ENCODE measurements around the gene BANK1. TPM values are rescaled to one million over a fixed set of nuclear protein-coding genes. Genes with fewer than 3 reads are reported as not detected.
A peak's percentile ranks its signal among the peaks of the same experiment; 100 is the strongest.

The BANK1 gene
- total RNA-seq, 1 experiment from 2014 or later = 52.6 TPM

GRCh38 chr4:101818362-101818761 lies 27.8 kb downstream of the BANK1 start:
- DNase-seq = no peak
- Histone ChIP-seq H2AFZ (ENCODE audit: low read length) (no peak overlapping the region), H3K4me3 (ENCODE audit: low read length) (no peak overlapping the region), H3K27me3 (ENCODE audit: low read length) (no peaks in the 10 kb centered on the region), H3K4me2 (ENCODE audit: low read depth, low read length, poor library complexity, severe bottlenecking) (no peak overlapping the region), H3K27ac (ENCODE audit: low read length) (no peak overlapping the region), H4K20me1 (ENCODE audit: insufficient read depth, low read depth, low read length) (no peaks in the 10 kb centered on the region), H3K9me3 (ENCODE audit: low read length) (no peaks in the 10 kb centered on the region), H3K4me1 (ENCODE audit: low read length) (peaks cover 26% of the 10 kb centered on the region), H3K9ac (ENCODE audit: low read length) (no peak overlapping the region), H3K36me3 (ENCODE audit: insufficient read depth, low read length) (no peaks in the 10 kb centered on the region), H3K9me2 (replicated peaks; ENCODE audit: insufficient read depth, low read length) (no peaks in the 10 kb centered on the region), H3K79me2 (ENCODE audit: low read length) (peaks cover 85% of the 10 kb centered on the region)

DNA sequence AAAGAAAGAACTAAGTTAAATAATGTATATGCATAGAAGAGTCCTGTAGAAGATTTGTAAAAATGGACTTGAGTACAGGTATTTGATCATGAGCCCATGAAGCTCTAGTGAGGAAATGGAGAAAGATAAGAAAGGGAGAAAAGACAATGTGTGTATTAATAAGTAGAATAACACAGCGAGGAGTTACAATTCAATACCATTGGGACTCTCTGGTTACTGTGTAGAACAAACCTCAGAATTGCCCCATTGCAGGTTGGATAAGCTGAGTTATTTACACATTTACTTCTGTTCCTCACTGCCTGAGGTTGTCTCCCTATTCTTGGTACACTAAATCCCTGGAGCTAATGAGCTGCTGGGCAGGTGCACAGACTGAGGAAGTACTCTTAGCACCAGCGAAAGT lies 33.3 kb downstream of the BANK1 start:
- no peak for DNase-seq
- Histone ChIP-seq H3K9me2 (replicated peaks; ENCODE audit: insufficient read depth, low read length) (no peaks in the 10 kb centered on the region), H3K27ac (ENCODE audit: low read length) (peak overlapping the region; percentile 45), H3K4me3 (ENCODE audit: low read length) (no peak overlapping the region), H3K9me3 (ENCODE audit: low read length) (no peaks in the 10 kb centered on the region), H2AFZ (ENCODE audit: low read length) (no peak overlapping the region), H3K79me2 (ENCODE audit: low read length) (peaks cover 84% of the 10 kb centered on the region), H3K36me3 (ENCODE audit: insufficient read depth, low read length) (no peaks in the 10 kb centered on the region), H4K20me1 (ENCODE audit: insufficient read depth, low read depth, low read length) (no peaks in the 10 kb centered on the region), H3K27me3 (ENCODE audit: low read length) (no peaks in the 10 kb centered on the region), H3K4me2 (ENCODE audit: low read depth, low read length, poor library complexity, severe bottlenecking) (peak overlapping the region; percentile 22), H3K9ac (ENCODE audit: low read length) (no peak overlapping the region), H3K4me1 (ENCODE audit: low read length) (peaks cover 29% of the 10 kb centered on the region)

GRCh38 chr4:101824500-101824899 lies 34.0 kb downstream of the BANK1 start:
- H3K36me3 ChIP-seq (ENCODE audit: insufficient read depth, low read length) = no peaks in the 10 kb centered on the region
- no peak overlapping the region for H3K9ac ChIP-seq (ENCODE audit: low read length)
- no peaks in the 10 kb centered on the region for H3K27me3 ChIP-seq (ENCODE audit: low read length)
- no peaks in the 10 kb centered on the region for H4K20me1 ChIP-seq (ENCODE audit: insufficient read depth, low read depth, low read length)
- peak overlapping the region; percentile 22 for H3K4me2 ChIP-seq (ENCODE audit: low read depth, low read length, poor library complexity, severe bottlenecking)
- H2AFZ ChIP-seq (ENCODE audit: low read length) = no peak overlapping the region
- H3K9me2 ChIP-seq (replicated peaks; ENCODE audit: insufficient read depth, low read length) = no peaks in the 10 kb centered on the region
- H3K4me3 ChIP-seq (ENCODE audit: low read length) = no peak overlapping the region
- no peaks in the 10 kb centered on the region for H3K9me3 ChIP-seq (ENCODE audit: low read length)
- DNase-seq = no peak
- peak overlapping the region; percentile 45; the same call in 1 of the 2 replicates for H3K27ac ChIP-seq (ENCODE audit: low read length)
- peaks cover 29% of the 10 kb centered on the region for H3K4me1 ChIP-seq (ENCODE audit: low read length)
- peaks cover 81% of the 10 kb centered on the region for H3K79me2 ChIP-seq (ENCODE audit: low read length)

- H3K4me2 ChIP-seq (ENCODE audit: low read depth, low read length, poor library complexity, severe bottlenecking) = no peak overlapping the region
- H3K4me3 ChIP-seq (ENCODE audit: low read length) = no peak overlapping the region
- H3K9me2 ChIP-seq (replicated peaks; ENCODE audit: insufficient read depth, low read length) = no peaks in the 10 kb centered on the region
These were observed 35.4 kb downstream of the BANK1 start for GRCh38 chr4:101825953-101826352.

DNA sequence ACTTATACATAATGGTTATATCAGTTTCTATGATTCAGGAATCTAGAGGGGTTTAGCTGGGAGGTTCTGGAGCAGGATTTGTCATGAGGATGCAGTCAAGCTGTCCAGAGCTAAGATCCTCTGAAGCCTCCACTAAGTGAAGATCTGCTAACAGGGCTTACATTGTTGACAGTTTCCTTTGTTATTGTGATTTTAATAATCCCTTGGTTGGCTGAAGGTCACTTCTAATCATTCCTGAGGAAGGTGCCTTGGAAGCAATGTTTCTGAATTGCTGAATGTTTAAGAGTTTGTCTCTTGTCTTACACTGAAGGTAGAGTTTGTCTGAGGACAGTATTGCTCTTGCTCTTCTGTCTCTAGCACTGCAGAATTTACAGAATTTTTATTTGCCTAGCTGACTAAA lies 41.3 kb downstream of the BANK1 start:
- peak overlapping the region; percentile 57 for H3K4me2 ChIP-seq (ENCODE audit: low read depth, low read length, poor library complexity, severe bottlenecking)
- no peaks in the 10 kb centered on the region for H3K9me2 ChIP-seq (replicated peaks; ENCODE audit: insufficient read depth, low read length)
- H3K4me3 ChIP-seq (ENCODE audit: low read length) = peak overlapping the region; percentile 11; the same call in 1 of the 2 replicates
- H3K4me1 ChIP-seq (ENCODE audit: low read length) = peaks cover 39% of the 10 kb centered on the region
- 0 out of 2 replicates have a peak, but pooled peaks cover 6% of the 10 kb centered on the region for H3K36me3 ChIP-seq (ENCODE audit: insufficient read depth, low read length)
- H3K27ac ChIP-seq (ENCODE audit: low read length) = peak overlapping the region; percentile 54
- H2AFZ ChIP-seq (ENCODE audit: low read length) = no peak overlapping the region
- H3K27me3 ChIP-seq (ENCODE audit: low read length) = no peaks in the 10 kb centered on the region
- H3K9me3 ChIP-seq (ENCODE audit: low read length) = no peaks in the 10 kb centered on the region
- no peaks in the 10 kb centered on the region for H4K20me1 ChIP-seq (ENCODE audit: insufficient read depth, low read depth, low read length)
- peaks cover 68% of the 10 kb centered on the region for H3K79me2 ChIP-seq (ENCODE audit: low read length)
- peak overlapping the region; percentile 9 for H3K9ac ChIP-seq (ENCODE audit: low read length)
- no peak for DNase-seq

More at GRCh38 chr4:101825953-101826352, 35.4 kb downstream of the BANK1 start:
- no peak for DNase-seq
- Histone ChIP-seq H3K27me3 (ENCODE audit: low read length) (no peaks in the 10 kb centered on the region), H3K4me1 (ENCODE audit: low read length) (peaks cover 36% of the 10 kb centered on the region), H4K20me1 (ENCODE audit: insufficient read depth, low read depth, low read length) (no peaks in the 10 kb centered on the region), H3K9ac (ENCODE audit: low read length) (no peak overlapping the region), H2AFZ (ENCODE audit: low read length) (no peak overlapping the region), H3K79me2 (ENCODE audit: low read length) (peaks cover 80% of the 10 kb centered on the region), H3K36me3 (ENCODE audit: insufficient read depth, low read length) (0 out of 2 replicates have a peak, but pooled peaks cover 5% of the 10 kb centered on the region), H3K9me3 (ENCODE audit: low read length) (no peaks in the 10 kb centered on the region), H3K27ac (ENCODE audit: low read length) (no peak overlapping the region)

DNA sequence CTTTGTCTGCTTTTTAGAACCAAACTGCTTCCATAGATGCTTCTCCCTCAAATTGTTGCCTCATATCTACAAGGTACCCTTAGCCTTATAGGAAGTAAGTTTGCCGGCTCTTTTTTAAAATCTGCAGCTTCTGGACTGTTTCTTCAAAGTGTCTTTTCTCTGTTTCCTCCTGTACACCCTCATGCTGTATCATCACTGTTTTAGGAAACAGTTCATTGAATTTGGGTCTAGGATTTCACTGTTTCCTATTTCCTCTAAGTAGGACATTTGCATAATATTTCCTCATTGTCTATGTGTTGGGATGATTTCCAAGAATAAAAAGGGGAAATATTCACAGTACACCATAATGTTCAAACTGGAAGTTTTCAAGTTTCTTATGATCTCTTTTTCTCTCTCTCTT lies 43.0 kb downstream of the BANK1 start:
- H3K4me1 ChIP-seq (ENCODE audit: low read length) = peaks cover 39% of the 10 kb centered on the region
- no peaks in the 10 kb centered on the region for H3K27me3 ChIP-seq (ENCODE audit: low read length)
- peaks cover 65% of the 10 kb centered on the region for H3K79me2 ChIP-seq (ENCODE audit: low read length)
- H3K9ac ChIP-seq (ENCODE audit: low read length) = no peak overlapping the region
- no peak overlapping the region for H3K4me3 ChIP-seq (ENCODE audit: low read length)
- H2AFZ ChIP-seq (ENCODE audit: low read length) = no peak overlapping the region
- H3K36me3 ChIP-seq (ENCODE audit: insufficient read depth, low read length) = 0 out of 2 replicates have a peak, but pooled peaks cover 6% of the 10 kb centered on the region
- H3K27ac ChIP-seq (ENCODE audit: low read length) = peak overlapping the region; percentile 54
- DNase-seq = no peak
- H3K4me2 ChIP-seq (ENCODE audit: low read depth, low read length, poor library complexity, severe bottlenecking) = peak overlapping the region; percentile 57
- no peaks in the 10 kb centered on the region for H3K9me2 ChIP-seq (replicated peaks; ENCODE audit: insufficient read depth, low read length)
- H3K9me3 ChIP-seq (ENCODE audit: low read length) = no peaks in the 10 kb centered on the region
- no peaks in the 10 kb centered on the region for H4K20me1 ChIP-seq (ENCODE audit: insufficient read depth, low read depth, low read length)

GRCh38 chr4:101835121-101835904 lies 44.8 kb downstream of the BANK1 start:
- H4K20me1 ChIP-seq (ENCODE audit: insufficient read depth, low read depth, low read length) = no peaks in the 10 kb centered on the region
- H3K9ac ChIP-seq (ENCODE audit: low read length) = no peak overlapping the region
- DNase-seq = no peak
- no peaks in the 10 kb centered on the region for H3K27me3 ChIP-seq (ENCODE audit: low read length)
- H3K4me2 ChIP-seq (ENCODE audit: low read depth, low read length, poor library complexity, severe bottlenecking) = no peak overlapping the region
- 0 out of 2 replicates have a peak, but pooled peaks cover 10% of the 10 kb centered on the region for H3K36me3 ChIP-seq (ENCODE audit: insufficient read depth, low read length)
- H3K9me3 ChIP-seq (ENCODE audit: low read length) = no peaks in the 10 kb centered on the region
- no peak overlapping the region for H3K4me3 ChIP-seq (ENCODE audit: low read length)
- H3K27ac ChIP-seq (ENCODE audit: low read length) = peak overlapping the region; percentile 38; the same call in 1 of the 2 replicates
- peaks cover 37% of the 10 kb centered on the region for H3K4me1 ChIP-seq (ENCODE audit: low read length)
- no peak overlapping the region for H2AFZ ChIP-seq (ENCODE audit: low read length)
- H3K79me2 ChIP-seq (ENCODE audit: low read length) = peaks cover 60% of the 10 kb centered on the region
- H3K9me2 ChIP-seq (replicated peaks; ENCODE audit: insufficient read depth, low read length) = no peaks in the 10 kb centered on the region

- Histone ChIP-seq H4K20me1 (ENCODE audit: insufficient read depth, low read depth, low read length) (no peaks in the 10 kb centered on the region), H3K4me1 (ENCODE audit: low read length) (peaks cover 27% of the 10 kb centered on the region), H3K9ac (ENCODE audit: low read length) (no peak overlapping the region), H3K9me2 (replicated peaks; ENCODE audit: insufficient read depth, low read length) (no peaks in the 10 kb centered on the region), H3K36me3 (ENCODE audit: insufficient read depth, low read length) (0 out of 2 replicates have a peak, but pooled peaks cover 4% of the 10 kb centered on the region), H3K4me2 (ENCODE audit: low read depth, low read length, poor library complexity, severe bottlenecking) (peak overlapping the region; percentile 60), H3K4me3 (ENCODE audit: low read length) (0 out of 2 replicates have a peak overlapping the region, but pooled peaks have one; percentile 18), H3K27ac (ENCODE audit: low read length) (peak overlapping the region; percentile 63), H3K79me2 (ENCODE audit: low read length) (peaks cover 36% of the 10 kb centered on the region), H3K27me3 (ENCODE audit: low read length) (no peaks in the 10 kb centered on the region), H3K9me3 (ENCODE audit: low read length) (no peaks in the 10 kb centered on the region), H2AFZ (ENCODE audit: low read length) (no peak overlapping the region)
- no peak for DNase-seq
These were observed 52.5 kb downstream of the BANK1 start for GRCh38 chr4:101843054-101843453.

Data from Karpas-422 (cell line).